NCI-H1694 (cell line): ENCODE results near the gene BRD9.
"Not testable (repeated sequence)": the region's sequence is repeated elsewhere in the genome, so short reads cannot be mapped to it uniquely, and the experiment has no call there.

ENCODE experiments used
- DNase-seq: peaks from one replicate; lab custom pipeline; 2025; lab: John Stamatoyannopoulos, UW

BRD9 gene

DNA sequence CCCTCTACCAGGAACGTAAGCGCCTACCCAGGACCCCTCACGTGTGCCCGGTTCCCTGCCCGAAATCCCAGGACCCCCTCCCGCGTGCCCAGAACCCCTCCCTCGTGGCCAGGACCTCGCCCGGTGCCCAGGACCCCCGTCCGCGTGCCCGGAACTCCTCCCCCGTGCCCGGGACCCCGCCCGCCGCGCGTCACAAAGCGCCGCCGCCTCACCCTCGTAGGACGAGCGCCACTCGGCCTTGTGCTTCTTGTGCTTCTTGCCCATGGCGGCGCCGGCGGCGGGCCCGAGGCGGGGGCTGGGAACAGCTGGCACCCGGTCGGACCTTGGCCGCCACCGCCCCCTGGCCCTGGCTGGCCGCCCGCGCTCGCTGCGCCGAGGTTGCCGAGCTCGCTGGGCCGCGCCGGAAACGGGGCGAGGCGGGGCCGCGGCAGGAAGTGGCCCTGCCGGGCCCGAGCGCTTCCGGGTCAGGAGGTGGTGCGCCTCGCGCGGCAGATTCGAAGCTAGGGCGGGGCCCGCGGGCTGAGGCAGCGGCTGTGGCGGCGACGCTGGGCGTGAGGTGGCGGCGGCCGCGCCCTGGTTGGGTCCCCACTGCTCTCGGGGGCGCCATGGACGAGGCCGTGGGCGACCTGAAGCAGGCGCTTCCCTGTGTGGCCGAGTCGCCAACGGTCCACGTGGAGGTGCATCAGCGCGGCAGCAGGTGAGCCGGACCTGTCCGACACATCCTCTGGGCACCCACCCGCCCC, at the start of gene BRD9, which contains the start of gene TRIP13:
TSS of gene BRD9 (minus strand) at position 408 of the 743 bp plus-strand sequence. CDS start at position 264, 144 bp downstream.
TSS of gene TRIP13 (plus strand) at position 491 of the 743 bp plus-strand sequence. CDS start at position 606, 115 bp downstream.
- peak; percentile 40 for DNase-seq

DNA sequence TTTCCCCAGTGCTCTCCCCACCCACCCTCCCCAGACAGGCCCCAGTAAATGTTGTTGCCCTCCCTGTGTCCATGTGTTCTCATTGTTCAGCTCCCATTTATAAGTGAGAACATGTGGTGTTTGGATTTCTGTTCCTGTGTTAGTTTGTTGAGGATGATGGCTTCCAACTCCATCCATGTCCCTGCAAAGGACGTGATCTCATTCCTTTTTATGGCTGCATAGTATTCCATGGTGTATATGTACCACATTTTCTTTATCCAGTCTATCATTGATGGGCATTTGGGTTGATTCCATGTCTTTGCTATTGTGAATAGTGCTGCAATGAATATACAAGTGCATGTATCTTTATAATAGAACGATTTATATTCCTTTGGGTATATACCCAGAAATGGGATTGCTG, 48.1 kb upstream of the BRD9 start:
- not testable (repeated sequence) for DNase-seq

DNA sequence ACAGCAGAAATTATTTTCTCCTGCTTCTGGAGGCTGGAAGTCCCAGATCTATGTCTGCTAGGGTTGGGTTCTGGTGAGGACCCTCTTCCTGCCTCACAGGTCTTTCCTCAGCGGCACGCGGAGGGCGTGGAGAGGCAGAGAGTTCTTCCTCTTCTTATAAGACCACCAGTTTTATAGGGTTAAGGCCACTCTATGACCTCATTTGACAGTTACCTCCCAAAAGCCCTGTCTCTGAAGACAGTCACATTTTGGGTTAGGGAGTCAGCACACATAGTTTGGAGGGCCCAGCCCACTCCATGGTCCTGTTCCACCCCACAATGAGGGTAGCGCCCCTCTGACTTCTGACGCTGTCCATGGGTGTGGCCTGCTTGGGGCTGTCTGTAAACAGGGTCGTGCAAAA, 46.8 kb upstream of the BRD9 start:
- DNase-seq, result no peak

DNA sequence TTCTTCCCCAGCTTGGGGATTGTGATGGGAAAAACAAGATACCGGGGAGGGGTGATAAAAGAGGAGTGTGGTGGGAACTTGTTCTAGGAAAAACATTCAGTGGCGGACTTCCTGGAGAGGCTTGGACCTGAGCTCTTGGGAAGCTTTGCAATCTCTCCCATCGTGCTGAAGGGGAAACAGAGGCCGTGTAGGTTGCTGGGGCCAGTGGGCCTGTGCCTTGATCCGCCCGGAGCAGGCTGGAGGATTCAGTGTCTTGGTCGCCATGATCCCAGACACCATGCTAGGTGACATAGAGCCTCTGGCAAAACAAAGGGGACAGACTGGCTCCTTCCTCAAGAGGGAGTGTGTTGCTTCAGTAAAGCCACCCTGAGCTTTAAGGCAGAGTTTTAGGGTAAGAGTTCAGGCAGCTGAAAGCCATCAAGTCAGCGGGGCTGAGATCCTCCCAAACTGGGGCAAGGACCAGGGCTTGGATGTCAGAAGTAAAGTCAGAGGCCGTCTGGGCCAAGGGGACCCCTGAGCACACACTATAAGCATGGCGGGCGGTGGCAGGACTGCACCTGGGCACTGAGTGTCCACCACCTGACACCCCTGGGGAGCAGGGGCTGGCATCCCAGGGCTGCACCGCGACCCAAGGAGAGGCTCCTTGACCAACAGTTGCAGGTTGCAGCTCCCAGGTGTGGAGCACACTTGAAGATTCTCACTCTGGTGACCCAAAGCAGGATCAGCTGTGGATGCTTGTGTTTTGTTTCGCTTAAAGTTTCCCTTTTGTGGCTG, 44.7 kb upstream of the BRD9 start:
- DNase-seq, result no peak

DNA sequence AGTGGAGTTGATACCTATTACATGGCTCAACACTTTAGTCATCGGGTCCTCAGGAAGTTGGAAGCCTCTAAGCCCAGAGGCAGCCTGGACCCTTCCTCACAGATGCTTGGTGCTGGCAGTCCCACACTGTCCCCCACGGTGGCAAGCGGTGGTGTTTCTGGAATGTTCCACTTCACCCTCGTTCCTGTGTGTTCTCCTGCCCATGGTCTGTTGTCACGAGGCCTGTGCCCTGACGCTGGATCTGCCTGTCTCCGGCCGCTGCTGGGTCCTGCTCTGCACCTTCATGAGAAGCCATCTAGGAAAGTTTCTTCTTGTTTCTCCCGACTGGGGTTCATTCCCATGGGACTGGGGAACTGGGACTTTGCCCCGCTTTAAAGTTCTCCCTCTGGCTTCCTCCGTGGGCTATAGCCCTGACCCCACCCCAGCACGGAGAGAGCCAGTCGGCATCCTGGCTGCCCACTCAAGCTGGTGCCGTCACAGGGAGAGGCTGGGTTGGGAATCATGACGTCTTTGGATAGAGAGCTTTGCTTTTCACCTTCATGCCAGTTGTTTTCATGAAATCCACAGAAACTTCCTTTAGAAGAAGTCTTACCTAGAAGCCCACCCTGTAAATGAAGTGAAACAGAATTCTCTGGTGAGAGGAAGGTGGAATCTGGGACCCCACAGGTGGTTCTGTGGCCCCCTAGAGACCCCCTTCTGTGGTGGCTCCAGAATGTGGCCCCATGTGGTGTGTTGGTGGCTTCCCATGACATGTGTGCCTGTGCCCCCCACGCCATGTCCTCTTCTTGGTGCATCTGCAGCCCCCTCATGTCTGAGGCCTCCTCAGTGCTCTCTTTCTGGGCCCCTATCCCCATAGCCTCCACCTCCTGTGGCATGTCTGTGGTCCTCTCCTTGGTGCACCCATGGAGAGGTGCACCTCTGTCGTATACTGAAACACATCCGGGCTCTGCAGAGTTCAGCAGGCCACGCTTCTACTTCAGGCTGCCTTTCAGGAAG, 43.8 kb upstream of the BRD9 start:
- DNase-seq, result no peak

GRCh38 chr5:935510-936084, 43.0 kb upstream of the BRD9 start:
- DNase-seq, result no peak

DNA sequence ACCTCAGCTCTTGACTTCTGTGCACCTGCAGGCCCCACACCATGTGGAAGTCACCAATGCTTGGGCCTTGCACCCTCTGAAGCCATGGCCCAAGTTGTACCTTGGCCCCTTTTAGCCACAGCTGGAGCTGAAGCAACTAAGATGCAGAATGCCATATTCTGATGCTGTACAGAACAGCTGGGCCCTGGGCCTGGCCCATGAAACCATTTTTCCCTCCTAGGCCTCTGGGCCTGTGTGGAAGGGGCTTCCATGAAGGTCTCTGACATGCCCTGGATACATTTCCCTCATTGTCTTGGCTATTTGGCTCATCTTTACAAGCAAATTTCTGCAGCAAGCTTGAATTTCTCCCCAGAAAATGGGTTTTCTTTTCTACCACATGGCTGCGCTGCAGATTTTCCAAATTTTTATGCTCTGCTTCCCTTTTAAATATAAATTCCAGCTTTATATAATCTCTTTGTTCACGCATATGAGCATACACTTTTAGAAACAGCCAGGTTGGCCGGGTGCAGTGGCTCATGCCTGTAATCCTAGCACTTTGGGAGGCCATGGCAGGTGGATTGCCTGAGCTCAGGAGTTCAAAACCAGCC, 41.9 kb upstream of the BRD9 start:
- not testable (repeated sequence) for DNase-seq

GRCh38 chr5:933951-934350, 41.4 kb upstream of the BRD9 start:
- not testable (repeated sequence) for DNase-seq

DNA sequence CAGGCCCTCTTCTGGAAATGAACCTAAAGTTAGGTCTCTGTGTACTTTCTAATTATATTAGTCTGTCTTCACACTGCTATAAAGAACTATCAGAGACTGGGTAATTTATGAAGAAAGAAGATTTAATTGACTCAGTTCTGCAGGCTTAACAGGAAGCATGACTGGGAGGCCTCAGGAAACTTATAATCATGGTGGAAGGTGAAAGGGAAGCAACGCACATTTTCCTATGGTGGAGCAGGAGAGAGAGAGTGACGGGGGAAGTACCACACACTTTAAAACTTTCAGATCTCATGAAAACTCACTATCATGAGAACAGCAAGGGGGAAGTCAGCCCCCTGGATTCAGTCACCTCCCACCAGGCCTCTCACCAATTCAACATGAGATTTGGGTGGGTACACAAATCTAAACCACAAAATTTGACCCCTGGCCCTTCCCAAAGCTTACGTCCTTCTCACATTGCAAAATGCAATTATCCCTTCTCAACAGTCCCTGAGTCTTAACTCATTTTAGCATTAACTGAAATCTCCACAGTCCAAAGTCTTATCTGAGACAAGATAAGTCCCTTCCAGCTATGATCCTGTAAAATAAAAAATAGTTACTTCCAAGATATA, 40.8 kb upstream of the BRD9 start:
- DNase-seq, result no peak

DNA sequence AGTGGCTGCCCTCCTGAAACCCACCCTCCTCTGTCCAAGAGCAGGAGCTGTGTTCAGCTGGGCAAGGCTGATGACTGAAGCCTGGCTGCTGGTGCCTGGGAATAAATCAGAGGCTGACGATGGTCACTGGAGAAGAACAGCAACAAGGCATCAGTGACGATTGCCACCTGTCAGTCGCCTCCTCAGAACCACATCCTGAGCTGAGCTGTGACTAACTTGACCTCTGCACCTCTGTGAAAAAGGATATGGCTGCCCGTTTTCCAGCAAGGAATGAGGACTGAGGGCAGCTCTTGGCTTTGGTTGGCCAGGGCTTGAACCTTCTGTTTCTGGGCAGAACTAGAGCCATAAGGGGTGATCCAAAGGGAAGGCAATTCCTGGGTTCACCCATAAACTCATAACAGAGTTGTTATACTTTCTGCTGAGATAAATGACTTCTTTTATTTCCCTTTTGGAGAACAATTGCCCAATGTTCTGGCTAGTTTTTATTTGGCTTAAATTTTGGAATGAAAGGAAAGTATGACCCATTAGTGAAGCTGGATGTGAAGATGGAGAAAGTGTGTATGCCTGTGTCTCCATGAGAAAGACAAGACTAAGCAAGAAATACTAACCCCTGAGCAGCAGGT, 40.1 kb upstream of the BRD9 start:
- no peak for DNase-seq

GRCh38 chr5:932151-932627, 39.6 kb upstream of the BRD9 start:
- DNase-seq, result no peak

DNA sequence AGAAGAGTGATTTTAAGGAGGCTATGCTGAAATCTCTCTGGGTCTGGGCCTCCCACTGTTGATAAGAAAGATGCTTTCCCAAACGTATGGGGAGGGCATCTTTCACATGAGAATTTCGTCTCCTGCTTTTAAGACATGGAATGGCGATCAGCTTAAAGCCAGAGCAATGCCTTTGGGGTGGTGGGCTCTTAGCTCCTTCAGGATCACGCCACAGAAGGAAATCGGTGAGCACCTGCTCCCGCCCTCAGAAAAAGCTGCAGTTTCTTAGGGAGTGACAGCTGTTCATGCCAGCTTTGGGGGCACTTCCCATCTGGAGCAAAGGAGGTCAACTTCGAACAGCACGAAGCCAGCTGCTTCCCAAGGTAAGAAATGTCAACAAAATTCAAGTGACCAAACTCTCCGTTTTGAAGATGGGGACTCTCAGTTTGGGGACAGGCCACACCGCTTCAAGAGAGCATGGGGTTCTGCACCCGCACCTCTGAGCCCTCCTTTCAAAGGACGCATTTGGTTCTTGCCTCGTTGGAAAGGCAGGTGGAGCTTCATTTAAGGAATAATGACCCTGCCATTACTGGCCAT, 39.1 kb upstream of the BRD9 start:
- no peak for DNase-seq

DNA sequence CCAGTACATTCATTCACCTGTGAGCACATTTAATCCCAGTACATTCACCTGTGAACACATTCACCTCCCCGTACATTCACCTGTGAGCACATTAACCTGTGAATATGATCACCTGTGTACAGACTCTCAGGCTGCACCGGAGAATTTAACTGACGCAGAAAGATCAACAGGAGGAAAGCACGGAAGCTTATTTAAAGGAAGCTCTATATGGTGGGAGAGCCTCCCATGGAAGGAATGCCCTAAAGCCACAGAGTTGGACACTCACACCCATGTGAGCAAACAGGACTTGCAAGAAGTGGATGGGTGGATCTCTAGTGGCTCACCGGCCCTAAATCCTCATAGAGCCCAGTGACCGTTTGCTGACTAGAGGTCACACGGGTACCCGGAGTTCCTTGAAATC, 38.3 kb upstream of the BRD9 start:
- DNase-seq, result no peak

GRCh38 chr5:929596-929995, 37.0 kb upstream of the BRD9 start:
- DNase-seq, result no peak

DNA sequence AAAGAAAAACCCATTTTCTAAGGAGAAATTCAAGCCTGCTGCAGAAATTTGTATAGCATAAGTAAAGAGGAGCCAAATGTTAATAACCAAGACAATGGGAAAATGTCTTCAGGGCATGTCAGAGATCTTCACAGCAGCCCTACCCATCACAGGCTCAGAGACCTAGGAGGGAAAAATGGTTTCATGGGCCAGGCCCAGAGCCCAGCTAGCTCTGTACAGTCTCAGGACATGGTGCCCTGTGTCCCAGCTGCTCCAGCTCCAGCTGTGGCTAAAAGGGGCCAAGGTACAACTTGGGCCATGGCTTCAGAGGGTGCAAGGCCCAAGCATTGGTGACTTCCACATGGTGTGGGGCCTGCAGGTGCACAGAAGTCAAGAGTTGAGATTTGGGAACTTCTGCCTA, 36.6 kb upstream of the BRD9 start:
- DNase-seq, result not testable (repeated sequence)

- no peak for DNase-seq
These were observed 34.8 kb upstream of the BRD9 start for GRCh38 chr5:927172-928015.

DNA sequence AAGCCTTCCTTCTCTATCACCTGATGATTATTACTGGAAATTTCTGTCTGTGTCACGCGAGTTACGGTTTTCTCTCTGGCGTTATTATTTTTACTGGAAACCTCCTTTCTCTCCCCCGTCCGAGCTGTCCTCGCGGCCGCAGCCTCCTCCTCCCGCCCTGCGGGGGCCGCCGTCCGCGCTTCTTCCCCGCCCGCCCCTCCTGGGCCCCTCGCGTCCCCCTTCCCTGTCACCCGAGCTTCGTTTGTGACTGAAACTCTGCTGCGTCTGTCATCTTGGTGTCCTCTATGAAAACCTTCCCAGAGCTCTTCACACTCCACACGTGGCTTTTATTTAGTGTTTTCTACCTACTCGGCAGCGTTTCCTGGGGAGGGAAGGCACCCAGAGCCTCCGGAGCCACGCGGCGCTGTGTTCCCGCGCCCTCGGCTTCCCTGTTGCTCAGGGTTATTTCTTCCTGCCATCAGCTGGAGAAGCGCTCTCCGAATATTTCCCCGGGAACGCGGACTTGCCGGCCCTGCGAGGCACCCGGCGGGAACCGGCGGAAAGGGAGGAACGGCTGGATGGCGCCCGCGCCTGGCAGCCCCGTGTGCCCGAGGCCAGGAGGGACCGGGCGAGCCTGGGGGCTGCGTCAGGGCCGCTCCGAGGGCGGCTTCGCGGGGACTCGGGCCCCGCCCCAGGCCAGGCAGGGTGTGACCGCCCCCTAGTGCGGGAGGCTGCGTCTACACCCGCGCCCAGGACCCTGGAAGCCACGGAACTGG, 34.0 kb upstream of the BRD9 start:
- no peak for DNase-seq

- DNase-seq, result peak; percentile 74
These were observed 30.8 kb upstream of the BRD9 start for GRCh38 chr5:923281-923873.
